Prostate gland (tissue), 2 donors: ENCODE measurements around the gene TMEM120B. TPM values are rescaled to one million over a fixed set of nuclear protein-coding genes. Genes with fewer than 3 reads are reported as not detected.

Experiments used
- DNase-seq: peaks from one replicate; pipeline ENCODE4 v3.0.0-alpha.2; 2019; ENCODE audit warnings: low spot score
- H3K27ac ChIP-seq, 2 donors: fragments of 200-600 bp; sonication (generic); 2 replicates each; pipeline ENCODE4 v1.5.1; 2017 to 2019
- H3K27me3 ChIP-seq: fragments of 200-600 bp; sonication (generic); replicated peaks from 2 replicates; pipeline ENCODE4 v1.5.1; 2019; ENCODE audit not compliant: insufficient read depth
- H3K36me3 ChIP-seq, 2 donors: fragments of 200-600 bp; sonication (generic); 1 replicate in 1 of 2; 2 replicates in 1 of 2; pipeline versions ENCODE4 v1.5.1 to v1.8.1; 2017 to 2019
- H3K4me1 ChIP-seq: fragments of 200-600 bp; sonication (generic); replicated peaks from 2 replicates; pipeline ENCODE4 v1.5.1; 2019
- H3K4me3 ChIP-seq, 2 donors: fragments of 200-600 bp; sonication (generic); 2 replicates each; pipeline ENCODE4 v1.5.1; 2017 to 2019
- H3K9me3 ChIP-seq: fragments of 200-600 bp; sonication (generic); 2 replicates; pipeline ENCODE4 v1.5.1; 2017
- POLR2A ChIP-seq: fragments of 450-650 bp; IDR thresholded peaks from one replicate; pipeline ENCODE4 v1.6.1; 2016; ENCODE audit warnings: antibody characterized with exemption, mild to moderate bottlenecking
- POLR2AphosphoS5 ChIP-seq: sonication (generic); formaldehyde crosslinking; IDR thresholded peaks from one replicate; pipeline ENCODE4 v1.6.1; 2017; ENCODE audit warnings: antibody characterized with exemption
- WGBS: methylation state at CpG from one replicate; pipeline ENCODE4 v1.1.5; 2018; 5-methylcytosine and 5-hydroxymethylcytosine counted together
- intact Hi-C: fragments of 100-400 bp; cut with DNase I; formaldehyde crosslinking; loops from one replicate; pipeline ENCODE4 v1.14.2; 2022
- total RNA-seq, 2 donors: library from RNA; depleted of rRNA; stranded (reverse); fragments of >200 nt; gene quantifications; one replicate each; pipeline ENCODE4 v1.1.0, GENCODE V29; 2016
- TF ChIP-seq, protein P1 (sequence below), 4 experiments: fragments of 200-600 bp in 2 of 4; fragments of 450-650 bp in 2 of 4; sonication (generic) in 2 of 4; IDR thresholded peaks; 1 replicate in 3 of 4; 2 replicates in 1 of 4; pipeline ENCODE4 v1.5.1; 2016 to 2019; ENCODE audit warnings: antibody characterized with exemption in 4 of 4, mild to moderate bottlenecking in 2 of 4, moderate library complexity in 2 of 4

Gene TMEM120B
- total RNA-seq, 2 donors from 2014 or later: 9.5 to 12.2 TPM

DNA sequence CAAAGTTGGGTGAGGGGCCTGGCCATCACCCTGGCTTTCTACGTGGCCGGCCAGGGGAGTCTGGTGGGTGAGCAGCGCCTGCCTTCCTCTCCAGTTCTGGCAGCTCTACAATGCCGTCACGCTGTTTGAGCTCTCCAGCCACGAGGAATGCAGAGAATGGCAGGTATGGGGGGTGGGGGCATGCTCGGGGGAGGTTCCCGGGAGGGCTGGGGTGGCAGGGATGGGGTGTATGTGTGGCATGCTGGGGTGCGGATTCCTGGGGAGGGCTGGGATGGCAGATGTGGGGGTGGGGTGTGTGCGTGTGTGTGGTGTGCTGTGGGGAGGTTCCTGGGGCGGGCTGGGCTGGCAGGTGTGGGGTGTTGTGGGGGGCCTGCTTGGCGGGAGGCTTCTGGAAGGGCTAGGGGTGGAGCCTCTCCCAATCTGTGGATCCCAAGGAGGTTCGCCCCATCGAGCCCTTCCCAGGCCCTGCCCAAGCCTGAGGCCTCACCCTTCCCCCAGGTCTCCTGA, 62.5 kb downstream of the TMEM120B start:
- Histone ChIP-seq H3K9me3 (no peaks in the 10 kb centered on the region), H3K36me3 (no peaks in the 10 kb centered on the region), H3K27me3 (no peaks in the 10 kb centered on the region), H3K4me3 (no peak overlapping the region), H3K27ac (no peak overlapping the region), H3K4me1 (no peaks in the 10 kb centered on the region)
- intact Hi-C loops: no loop called here
- 70% methylated on average over 14 of the region's 14 CpGs for WGBS
- TF ChIP-seq POLR2A: no peak
- TF ChIP-seq, protein P1, sequence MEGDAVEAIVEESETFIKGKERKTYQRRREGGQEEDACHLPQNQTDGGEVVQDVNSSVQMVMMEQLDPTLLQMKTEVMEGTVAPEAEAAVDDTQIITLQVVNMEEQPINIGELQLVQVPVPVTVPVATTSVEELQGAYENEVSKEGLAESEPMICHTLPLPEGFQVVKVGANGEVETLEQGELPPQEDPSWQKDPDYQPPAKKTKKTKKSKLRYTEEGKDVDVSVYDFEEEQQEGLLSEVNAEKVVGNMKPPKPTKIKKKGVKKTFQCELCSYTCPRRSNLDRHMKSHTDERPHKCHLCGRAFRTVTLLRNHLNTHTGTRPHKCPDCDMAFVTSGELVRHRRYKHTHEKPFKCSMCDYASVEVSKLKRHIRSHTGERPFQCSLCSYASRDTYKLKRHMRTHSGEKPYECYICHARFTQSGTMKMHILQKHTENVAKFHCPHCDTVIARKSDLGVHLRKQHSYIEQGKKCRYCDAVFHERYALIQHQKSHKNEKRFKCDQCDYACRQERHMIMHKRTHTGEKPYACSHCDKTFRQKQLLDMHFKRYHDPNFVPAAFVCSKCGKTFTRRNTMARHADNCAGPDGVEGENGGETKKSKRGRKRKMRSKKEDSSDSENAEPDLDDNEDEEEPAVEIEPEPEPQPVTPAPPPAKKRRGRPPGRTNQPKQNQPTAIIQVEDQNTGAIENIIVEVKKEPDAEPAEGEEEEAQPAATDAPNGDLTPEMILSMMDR (IDR thresholded peaks at IDR 0.05): no peak
- TF ChIP-seq POLR2AphosphoS5: no peak
- no peak for DNase-seq

DNA sequence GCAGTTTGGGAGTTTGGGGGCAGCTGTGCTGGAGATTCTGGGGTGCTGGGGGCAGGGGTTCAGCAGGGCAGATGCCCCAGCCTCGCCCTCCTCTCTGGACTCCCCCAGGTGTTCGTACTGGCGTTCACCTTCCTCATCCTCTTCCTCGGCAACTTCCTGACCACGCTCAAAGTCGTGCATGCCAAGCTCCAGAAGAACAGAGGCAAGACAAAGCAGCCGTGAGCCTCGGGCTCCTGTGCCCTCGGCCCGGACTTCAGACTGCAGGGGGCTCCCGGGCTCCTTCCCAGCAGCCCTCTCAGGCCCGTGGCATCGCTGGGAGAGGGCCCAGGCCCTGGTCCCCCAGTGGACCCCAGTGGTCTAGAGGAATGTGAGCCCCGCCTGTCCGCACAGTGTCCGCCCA, 62.9 kb downstream of the TMEM120B start:
- Histone ChIP-seq H3K27me3 (no peaks in the 10 kb centered on the region), H3K9me3 (no peaks in the 10 kb centered on the region), H3K4me3 (no peak overlapping the region), H3K36me3 (no peaks in the 10 kb centered on the region), H3K4me1 (no peaks in the 10 kb centered on the region), H3K27ac (no peak overlapping the region)
- intact Hi-C loops: no loop called here
- TF ChIP-seq, protein P1 (IDR thresholded peaks at IDR 0.05): no peak
- TF ChIP-seq POLR2A (no peak), POLR2AphosphoS5 (no peak)
- 82% methylated on average over 16 of the region's 16 CpGs for WGBS
- DNase-seq: no peak

DNA sequence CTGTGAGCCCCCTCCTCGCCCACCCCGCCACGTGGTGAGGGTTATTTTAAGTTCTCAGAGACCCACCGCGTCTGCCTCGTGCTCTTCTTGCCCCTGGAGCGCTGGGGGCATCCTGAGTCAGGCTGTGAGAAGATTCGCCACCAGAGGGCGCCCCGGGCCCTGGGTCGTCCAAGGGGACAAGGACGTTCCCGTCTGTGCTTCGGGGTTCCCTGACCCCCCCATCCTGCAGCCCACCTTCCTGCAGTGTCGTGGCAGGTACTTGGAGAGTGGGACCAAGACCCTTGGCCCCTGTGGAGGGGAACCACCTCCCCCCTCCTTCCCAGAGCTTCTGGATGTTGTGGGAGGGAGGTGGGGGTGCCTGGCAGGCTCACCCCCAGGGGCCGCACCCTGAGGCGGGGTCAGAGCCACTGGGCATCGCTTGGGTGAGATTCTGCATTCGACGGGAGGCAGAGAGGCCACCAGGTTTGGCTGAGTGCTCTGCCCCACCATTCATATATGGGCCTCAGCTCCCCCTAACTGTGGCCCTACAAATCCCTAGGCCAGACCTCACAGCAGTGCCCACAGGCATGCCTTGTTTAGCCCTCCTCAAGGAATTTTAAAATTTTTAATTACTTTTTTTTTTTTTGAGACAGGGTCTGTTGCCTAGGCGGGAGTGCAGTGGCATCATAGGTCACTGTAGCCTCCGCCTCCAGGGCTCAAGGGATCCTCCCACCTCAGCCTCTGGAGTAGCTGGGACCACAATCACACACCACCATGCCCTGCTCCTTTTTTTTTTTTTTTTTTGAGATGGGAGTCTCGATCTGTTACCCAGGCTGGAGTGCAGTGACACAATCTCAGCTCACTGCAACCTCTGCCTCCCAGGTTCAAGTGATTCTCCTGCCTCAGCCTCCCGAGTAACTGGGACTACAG, 63.9 kb downstream of the TMEM120B start:
- Histone ChIP-seq H3K27ac (no peak overlapping the region), H3K4me3 (no peak overlapping the region), H3K36me3 (no peaks in the 10 kb centered on the region), H3K4me1 (no peaks in the 10 kb centered on the region), H3K9me3 (no peaks in the 10 kb centered on the region), H3K27me3 (no peaks in the 10 kb centered on the region)
- TF ChIP-seq POLR2A (no peak), POLR2AphosphoS5 (peak; percentile 23)
- TF ChIP-seq, protein P1 (IDR thresholded peaks at IDR 0.05): peak; percentile 78 to 87 (median 82)
- intact Hi-C loops: no loop called here
- peak; percentile 59 for DNase-seq
- 34% methylated on average over 24 of the region's 24 CpGs for WGBS

DNA sequence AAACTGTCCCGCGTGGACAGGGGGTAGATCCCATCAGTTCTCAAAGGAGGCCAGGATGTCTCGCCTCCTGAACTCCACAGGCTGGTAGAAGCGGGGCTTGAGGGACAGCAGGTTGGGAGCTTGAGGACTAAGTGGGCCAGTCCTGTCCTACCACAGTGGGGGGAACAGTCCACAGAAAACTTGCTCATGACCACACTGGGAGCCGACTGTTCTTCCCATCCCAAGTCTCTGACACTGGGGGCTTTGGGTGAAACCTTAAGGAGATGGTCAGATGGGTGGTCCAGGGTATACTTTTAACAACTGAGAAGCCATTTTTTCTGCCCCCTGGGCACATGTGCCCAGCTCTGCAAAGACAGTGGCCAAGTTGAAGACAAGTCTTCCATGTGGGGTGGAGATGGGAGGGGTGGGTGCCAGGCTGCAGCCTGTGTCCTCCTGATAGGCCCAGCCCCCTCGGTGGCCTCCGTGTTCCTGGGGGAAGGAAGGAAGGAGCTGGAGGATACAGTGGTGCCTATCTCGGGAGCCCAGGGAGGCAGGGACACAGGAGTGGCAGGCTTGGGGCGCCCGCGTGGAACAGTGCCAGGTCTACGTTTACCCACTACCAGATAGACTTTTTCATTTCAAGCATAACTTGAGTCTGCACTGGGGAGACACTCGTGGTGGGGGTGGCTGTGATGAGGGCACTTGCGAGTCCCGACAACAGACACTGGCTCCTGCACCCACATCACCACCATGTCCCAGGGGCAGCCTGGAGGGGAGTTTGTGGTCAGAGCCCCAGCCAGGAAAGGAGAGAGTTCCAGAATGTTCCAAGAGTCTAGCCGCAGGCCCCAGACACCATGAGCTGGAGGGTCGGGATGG, 66.2 kb downstream of the TMEM120B start:
- Histone ChIP-seq H3K36me3 (no peaks in the 10 kb centered on the region), H3K4me3 (no peak overlapping the region), H3K27me3 (no peaks in the 10 kb centered on the region), H3K4me1 (peaks cover 5% of the 10 kb centered on the region), H3K9me3 (no peaks in the 10 kb centered on the region), H3K27ac (no peak overlapping the region)
- TF ChIP-seq POLR2A (no peak), POLR2AphosphoS5 (no peak)
- TF ChIP-seq, protein P1 (IDR thresholded peaks at IDR 0.05): no peak
- 72% methylated on average over 13 of the region's 17 CpGs for WGBS
- intact Hi-C loops: no loop called here
- no peak for DNase-seq
